HG03520 (cell line): ENCODE results near the gene DTX1.

ENCODE experiments used
- ATAC-seq: cut with Tn5 transposase; IDR thresholded peaks from one replicate; pipeline ENCODE4 v1.9.1; 2021; ENCODE audit warnings: mild to moderate bottlenecking, moderate library complexity; ENCODE audit not compliant: unreplicated experiment

Gene DTX1

DNA sequence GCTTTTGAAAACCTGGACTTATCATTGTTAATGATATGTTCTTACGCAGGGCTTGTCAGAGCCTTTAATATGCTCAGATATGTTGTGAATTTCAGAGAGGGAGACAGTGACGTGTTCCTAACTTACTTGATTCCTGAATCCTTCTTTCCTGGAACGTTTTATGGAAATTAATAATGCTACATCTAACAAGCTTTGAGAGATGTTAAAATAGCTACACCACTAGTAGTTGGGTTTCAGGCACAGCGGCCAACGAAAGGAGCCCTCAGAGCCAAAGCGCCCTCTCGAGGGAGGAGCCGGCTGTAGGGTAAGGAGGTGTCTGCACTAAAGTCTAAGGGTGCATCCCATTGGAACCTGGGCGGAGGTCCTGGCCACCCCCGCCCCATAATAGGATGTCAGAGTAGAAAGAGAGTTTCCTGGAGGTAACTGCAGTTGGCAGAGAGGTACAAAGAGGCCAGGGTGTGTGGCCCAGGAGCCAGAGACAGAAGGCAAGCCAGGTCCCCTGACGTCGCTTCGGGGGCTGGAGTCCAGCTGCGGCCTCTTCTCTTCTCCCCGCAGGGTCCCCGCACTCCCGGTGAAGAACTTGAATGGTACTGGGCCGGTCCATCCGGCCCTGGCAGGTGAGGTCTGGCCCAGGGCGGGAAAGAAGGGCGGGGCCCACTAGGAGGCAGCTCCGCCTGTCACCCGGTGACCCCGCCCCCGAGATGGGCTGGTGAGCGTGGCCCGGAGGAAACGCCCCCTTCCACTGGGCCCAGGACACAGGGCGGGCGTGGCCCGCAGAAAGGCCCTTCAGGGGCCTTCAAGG lies 36.3 kb downstream of the DTX1 start:
- ATAC-seq, result no peak

DNA sequence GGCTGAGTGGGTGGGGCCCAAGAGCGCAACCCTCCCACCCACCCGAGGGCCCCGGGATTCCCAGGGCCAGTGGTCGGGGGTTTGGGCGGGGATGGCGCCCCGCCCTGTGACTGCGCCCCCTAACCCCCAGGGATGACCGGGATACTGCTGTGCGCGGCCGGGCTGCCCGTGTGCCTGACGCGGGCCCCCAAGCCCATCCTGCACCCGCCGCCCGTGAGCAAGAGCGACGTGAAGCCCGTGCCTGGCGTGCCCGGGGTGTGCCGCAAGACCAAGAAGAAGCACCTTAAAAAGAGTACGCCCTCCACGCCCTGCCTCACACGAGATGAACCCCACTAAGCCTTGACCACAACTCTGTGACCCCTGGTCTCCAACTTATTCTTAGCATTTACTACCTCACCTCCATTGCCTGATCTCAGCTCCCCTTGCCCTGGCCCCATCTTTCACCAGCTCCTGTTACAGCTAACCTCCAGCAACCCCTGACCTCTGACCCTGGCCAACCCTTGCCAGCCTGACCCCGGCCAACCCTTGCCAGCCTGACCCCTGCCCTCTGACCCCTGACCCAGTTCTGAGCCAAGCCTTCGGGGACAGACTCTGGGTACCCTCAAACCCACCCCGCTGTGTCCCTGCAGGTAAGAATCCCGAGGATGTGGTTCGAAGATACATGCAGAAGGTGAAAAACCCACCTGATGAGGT lies 37.0 kb downstream of the DTX1 start:
- ATAC-seq, result no peak

DNA sequence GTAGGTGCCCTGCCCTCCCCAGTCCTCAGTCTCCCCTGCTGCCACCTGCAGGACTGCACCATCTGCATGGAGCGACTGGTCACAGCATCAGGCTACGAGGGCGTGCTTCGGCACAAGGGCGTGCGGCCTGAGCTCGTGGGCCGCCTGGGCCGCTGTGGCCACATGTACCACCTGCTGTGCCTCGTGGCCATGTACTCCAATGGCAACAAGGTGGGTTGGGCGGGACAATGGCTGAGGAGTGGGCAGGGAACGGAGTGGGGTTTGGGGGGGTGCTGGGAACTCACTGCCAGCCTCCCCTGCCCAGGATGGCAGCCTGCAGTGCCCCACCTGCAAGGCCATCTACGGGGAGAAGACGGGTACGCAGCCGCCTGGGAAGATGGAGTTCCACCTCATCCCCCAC lies 38.2 kb downstream of the DTX1 start:
- no peak for ATAC-seq

DNA sequence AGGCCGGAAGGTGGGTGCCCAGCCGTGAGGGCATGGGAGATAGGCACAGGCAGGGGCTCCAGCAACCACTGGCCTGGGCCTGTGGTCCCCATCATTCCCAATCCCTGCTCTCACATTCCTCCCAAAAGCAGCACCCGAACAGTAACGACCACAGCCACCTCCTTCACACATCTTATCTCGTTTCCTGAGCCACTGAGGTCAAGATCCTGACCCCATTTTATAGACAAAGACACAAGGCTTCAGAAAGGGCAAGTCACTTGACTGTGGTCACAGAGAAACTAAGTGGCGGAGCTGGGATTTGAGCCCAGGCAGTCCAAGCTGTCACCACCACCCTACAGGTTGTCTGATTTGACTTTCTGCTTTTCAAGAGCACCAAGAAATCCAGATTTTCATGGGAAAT lies 38.9 kb downstream of the DTX1 start:
- ATAC-seq, result no peak

DNA sequence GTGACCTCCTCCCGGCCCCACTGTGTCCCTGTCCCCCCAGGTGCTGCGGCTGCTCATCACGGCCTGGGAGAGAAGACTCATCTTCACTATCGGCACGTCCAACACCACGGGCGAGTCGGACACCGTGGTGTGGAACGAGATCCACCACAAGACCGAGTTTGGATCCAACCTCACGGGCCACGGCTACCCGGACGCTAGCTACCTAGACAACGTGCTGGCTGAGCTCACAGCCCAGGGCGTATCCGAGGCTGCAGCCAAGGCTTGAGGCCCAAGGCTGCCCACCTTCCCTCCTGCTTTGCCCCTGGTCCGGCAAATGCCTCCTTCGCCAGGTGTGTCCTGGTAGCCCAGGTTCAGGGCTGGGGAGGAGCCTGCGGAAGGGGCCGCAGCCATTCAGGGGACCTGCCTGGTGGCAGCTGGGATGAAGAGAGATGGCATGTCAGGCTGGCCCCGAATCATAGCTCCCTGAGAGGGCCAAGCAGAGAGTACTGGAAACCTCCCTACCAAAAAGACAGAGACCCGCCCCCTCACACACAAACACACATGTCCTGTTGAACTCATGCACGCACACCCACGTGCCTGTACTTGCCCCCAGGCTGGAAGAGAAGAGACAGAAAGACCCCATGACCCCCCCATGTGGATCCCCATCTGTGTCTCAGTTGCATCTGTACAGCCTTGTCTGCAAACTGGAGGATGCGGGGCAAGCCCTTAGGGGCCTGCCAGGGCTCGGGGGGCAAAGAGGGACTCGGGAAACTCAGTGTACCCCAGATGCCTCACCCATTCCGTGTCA lies 40.3 kb downstream of the DTX1 start:
- no peak for ATAC-seq

GRCh38 chr12:113097716-113098440 lies 41.3 kb downstream of the DTX1 start:
- no peak for ATAC-seq

DNA sequence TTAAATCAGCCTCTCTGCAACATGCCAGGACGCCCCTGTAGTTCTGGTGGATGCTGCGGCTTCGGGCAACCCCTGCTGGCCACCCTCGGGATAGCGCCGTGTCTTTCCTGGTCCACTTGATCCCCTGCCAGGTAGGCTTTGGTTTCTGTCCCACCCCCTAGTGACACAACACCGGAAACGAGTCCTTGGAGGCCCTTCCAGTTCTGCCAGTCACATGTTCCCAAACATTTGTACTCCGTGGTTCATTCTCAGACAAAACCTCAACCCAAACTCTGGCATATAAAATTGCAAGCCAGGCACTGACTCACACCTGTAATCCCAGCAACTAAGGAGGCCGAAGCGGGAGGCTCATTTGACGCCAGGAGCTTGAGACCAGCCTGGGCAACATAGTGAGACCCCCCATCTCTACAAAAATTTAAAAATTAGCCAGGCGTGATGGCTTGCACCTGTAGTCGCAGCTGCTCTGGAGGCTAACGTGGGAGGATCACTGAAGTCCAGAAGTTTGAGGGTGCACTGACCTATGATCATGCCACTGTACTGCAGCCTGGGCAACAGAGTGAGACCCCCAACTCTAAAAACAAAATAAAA lies 42.0 kb downstream of the DTX1 start:
- ATAC-seq, result no peak

GRCh38 chr12:113099364-113099763 lies 42.8 kb downstream of the DTX1 start:
- no peak for ATAC-seq

DNA sequence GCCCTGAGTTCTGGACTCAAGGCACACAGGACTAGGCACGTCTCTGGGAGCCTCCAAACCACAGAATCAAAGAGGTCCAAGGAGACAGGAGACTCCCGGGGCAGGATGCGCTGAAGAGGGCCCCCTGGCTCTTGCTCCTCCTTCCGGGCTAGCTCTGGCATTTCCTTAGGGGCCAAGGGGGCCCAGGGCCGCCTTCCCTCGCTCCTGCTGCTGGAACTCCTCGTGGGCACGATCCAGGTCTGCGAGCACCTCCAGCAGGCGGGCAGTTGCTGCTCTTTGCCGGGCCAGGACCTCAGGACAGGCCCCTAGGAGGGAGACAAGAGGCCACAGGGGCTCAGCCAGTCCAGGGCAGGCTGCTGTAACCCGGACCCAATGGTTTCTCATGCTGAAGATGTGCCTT lies 43.2 kb downstream of the DTX1 start:
- ATAC-seq, result no peak

DNA sequence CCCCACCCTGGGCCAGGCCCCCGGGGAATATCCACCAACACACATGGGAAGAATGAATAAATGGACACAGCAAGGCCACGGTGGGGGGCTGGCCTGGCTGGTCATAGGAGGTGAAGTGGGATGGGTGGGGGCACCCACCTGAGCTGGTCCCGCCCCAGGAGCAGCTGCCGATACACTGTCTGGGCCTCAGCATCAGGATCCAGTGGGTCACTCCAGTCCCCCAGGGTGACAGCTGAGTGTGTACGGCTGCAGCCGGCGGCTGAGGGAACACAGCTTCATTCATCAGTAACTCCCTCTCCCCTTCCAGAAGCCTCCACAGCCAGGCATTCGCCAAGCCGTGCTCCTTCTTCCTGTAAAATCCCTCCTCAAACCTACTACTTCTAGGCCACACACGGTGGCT lies 45.2 kb downstream of the DTX1 start:
- no peak for ATAC-seq

DNA sequence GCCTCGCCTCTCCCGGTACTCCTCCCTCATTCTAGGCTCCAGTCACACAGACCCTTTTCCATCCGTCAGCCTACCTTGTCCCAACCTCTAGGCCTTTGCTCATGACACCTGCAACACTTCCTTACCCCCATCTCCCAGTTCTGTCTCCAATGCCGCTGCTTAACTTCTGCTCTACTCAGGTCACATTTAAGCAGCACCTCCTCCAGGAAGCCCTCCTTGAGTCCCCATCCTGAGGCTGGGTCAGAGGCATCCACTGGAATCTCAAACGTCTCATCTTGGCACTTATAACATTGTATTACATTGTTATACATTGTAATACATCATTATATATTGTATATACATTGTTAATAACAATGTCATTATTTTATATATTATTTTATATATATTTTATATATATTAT lies 46.3 kb downstream of the DTX1 start:
- no peak for ATAC-seq

DNA sequence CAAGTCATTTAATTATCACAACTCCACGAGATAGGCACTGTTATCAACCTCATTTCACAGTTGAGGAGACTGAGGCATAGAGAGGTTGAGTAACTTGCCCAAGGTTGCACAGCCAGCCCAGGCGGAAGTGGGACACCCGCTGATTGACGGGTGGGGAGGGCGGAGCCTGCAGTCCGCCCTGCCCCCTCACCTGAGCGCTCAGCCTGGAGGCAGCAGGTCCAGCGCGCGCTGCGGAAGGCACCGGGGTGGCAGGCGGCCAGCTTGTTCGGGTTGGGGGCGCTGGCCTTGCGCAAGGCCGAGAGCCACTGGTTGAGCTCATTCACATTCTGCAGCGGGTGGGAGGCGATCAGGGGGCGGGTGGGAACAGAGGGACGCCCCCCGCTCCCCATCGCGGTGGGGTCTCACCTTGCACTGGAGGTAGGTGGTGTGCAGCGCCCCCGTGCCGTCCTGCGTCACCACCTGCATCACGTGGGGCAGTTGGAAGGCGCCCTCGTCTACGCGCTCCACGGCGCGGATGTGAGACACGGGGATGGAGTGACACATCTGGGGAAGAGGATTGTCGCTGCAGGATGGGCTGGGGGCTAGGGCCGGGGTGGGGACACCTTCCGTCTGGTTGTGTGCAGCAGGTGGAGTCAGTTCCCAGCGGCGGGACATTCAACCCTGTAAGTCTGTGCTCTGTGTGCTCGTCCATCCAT lies 47.4 kb downstream of the DTX1 start:
- peak; percentile 48 for ATAC-seq

DNA sequence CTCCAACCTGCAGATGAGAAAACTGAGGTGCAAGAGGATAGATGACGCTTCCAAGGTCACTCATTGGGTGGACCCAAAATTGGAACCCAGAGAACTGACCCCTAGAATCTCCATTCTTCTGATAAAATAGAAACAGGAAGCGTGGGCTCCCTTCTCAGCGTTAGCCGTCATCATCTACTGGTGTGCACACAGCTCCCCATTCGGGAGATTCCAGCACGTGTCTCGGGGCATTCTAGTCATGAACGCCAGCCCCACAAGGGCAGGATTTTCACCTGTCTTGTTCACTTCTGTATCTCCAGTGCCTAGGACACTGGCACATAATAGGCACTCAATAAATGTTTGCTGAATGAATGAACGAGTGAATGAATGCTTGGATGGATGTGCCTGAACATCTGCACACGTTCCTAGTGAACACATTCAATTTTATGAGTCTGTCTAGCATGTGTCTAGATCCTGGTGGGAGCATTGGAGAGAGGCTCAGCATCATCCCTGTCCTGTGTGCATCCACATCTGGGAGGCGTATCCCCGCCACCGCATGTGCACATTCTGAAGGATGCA lies 48.5 kb downstream of the DTX1 start:
- ATAC-seq, result no peak

- ATAC-seq, result no peak
Observed at GRCh38 chr12:113105606-113106271, 49.2 kb downstream of the DTX1 start.

GRCh38 chr12:113106361-113106760 lies 49.8 kb downstream of the DTX1 start:
- ATAC-seq, result no peak

DNA sequence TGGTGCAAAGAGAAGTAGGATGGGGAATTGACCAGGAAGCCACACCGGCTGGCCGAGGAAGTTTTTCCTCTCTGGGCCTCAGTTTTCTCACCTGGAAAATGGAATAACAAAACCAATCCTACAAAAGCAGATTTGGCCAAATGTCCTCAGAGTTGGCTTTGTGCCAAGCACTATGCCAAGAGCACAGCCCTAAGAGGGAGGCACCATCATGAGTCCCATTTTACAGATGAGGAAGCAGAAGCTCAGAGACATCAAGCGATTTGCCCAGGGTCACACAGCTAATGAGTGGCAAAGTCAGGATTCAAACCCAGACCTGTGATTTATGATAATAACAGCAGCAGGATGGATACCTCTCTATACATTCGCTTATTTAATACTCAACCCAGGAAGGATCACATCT lies 51.8 kb downstream of the DTX1 start:
- ATAC-seq, result no peak

DNA sequence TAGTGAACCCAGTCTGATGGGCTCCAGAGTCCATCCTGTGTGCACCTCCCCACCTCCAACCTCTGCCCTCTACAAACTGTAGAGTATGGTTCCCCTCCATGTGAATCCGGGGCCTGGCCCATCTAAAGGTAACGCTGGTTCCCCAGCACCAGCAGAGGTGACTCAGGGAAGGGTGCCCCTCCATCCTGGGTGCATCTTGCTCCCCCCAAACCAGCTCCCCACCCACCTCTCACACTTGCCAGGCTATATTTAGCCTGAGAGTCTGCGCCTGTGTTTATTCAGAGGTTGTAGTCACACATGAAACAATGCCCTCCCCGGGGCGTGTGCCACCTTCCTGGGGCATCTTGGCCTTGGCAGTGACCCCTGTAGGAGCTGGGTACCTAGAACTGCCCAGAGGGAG lies 52.8 kb downstream of the DTX1 start:
- no peak for ATAC-seq

DNA sequence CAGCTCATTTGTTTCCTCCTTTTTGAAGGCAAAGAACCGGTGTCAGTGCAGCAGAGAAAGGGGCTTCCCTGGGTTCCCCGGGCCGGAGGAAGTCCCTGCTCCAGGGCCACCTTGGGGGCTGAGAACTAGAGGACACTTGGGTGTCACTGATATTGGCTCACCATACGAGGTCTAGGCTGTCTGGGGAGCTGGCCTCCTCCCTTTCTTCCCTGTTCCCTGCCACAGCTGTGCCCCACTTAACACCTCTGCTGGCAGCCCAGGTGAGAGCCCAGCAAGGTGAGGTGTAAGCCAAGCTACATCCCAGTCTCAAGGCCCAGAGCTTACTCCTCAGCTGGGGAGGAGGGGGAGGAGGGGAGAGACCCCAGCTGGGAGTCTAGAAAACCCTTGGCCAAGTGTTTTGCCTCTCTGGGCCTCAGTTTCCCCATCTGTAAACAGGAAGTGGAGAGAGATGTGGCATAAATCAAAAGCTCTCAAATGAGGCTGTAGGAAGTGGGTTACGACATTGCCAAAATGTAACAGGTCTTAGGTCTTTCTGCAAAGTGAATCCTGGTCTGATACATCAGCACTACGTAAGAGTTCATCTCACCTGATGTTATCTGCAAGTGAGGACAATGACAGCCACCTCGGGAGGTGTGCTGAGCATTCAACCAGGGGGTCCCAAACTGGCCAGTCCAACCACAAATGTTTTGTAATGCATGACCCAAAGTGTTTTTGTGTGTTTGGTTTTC lies 53.5 kb downstream of the DTX1 start:
- no peak for ATAC-seq

GRCh38 chr12:113111247-113111646 lies 54.7 kb downstream of the DTX1 start:
- no peak for ATAC-seq
